ENCODE measurements around the gene FBLN2. TPM values are rescaled to one million over a fixed set of nuclear protein-coding genes. Genes with fewer than 3 reads are reported as not detected.

The FBLN2 gene
- total and polyA plus RNA-seq, 2 of the 4 experiments (the other 2 are of a cell fraction) = 11.8 to 60.8 TPM

DNA sequence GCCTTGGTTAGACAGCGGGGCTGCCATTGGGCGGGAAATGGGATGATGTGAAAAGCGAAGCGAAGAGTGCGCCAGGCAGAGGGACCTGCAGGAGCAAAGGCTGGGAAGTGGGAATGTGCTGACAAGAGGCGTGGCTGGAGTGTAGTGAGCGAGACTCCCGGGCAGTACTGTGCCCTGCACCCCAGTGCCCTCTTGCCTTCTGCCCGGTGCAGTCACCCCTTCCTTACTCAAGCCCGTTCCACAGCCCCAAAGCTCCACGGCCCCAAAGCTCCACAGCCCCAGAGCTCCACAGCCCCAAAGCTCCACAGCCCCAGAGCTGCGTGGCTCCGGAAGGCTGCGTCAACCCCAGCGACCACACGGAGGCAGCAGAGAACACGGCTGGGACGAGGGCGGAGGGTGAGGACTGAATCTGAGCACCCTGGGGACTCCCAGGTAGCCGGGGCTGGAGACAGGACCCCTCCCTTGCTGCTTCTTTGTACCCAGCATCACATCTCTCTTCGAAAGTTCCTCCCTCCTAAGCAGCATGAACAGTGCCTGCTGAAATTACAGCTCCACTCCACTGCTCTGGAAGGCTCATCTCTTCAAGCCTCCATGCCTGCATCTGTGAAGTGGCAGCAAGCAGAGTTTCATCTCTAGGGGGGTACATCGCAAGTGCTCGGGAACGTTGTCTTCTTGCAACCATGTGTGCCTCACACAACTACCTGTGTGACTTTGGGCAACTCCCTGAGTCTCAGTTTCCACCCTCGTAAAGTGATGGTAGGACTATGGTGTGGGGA lies 108.9 kb downstream of the FBLN2 start:
- Histone ChIP-seq H3K4me3 (ENCODE audit: insufficient read depth, low read depth, low read length) (no peak overlapping the region), H3K79me1 (ENCODE audit: low read depth in 1 of 2, low read length in 2 of 2) (no peaks in the 10 kb centered on the region), H2BK120ac (ENCODE audit: low read depth, low read length) (no peak overlapping the region), H3K23ac (ENCODE audit: low read depth, low read length) (no peak overlapping the region), H3K36me3 (ENCODE audit: control insufficient read depth, insufficient read depth, low read length) (no peaks in the 10 kb centered on the region), H3K14ac (replicated peaks; ENCODE audit: low read depth, low read length) (no peak overlapping the region), H3K4me2 (ENCODE audit: low read depth, low read length) (no peak overlapping the region; the same call in 1 of the 2 replicates), H4K5ac (ENCODE audit: low read depth, low read length) (no peak overlapping the region), H3K56ac (ENCODE audit: extremely low read depth, insufficient read depth, low read length) (no peak overlapping the region), H2AFZ (replicated peaks; ENCODE audit: low read length, poor library complexity) (peak overlapping the region; percentile 87), H2BK20ac (ENCODE audit: low read depth, low read length) (no peak overlapping the region), H3K18ac (ENCODE audit: low read depth, low read length) (no peak overlapping the region), H3K9me1 (ENCODE audit: insufficient read depth, low read length) (no peaks in the 10 kb centered on the region), H4K91ac (ENCODE audit: insufficient read depth, low read depth, low read length) (no peak overlapping the region), H3K9ac (ENCODE audit: low read depth, low read length) (no peak overlapping the region), H3K4me1 (ENCODE audit: control insufficient read depth, insufficient read depth, low read length) (no peaks in the 10 kb centered on the region), H2AK5ac (ENCODE audit: low read depth, low read length) (no peak overlapping the region), H4K8ac (ENCODE audit: low read depth in 2 of 2, low read length in 2 of 2) (no peak overlapping the region), H2AK9ac (replicated peaks; ENCODE audit: low read depth, low read length, poor library complexity) (peak overlapping the region; percentile 3), H3K9me3 (ENCODE audit: control insufficient read depth, insufficient read depth, low read length) (no peaks in the 10 kb centered on the region), H2BK5ac (ENCODE audit: low read depth, low read length, poor library complexity, severe bottlenecking) (no peak overlapping the region), H3K4ac (ENCODE audit: low read depth, low read length) (no peak overlapping the region), H4K20me1 (ENCODE audit: insufficient read depth, low read length) (no peaks in the 10 kb centered on the region), H2BK15ac (ENCODE audit: low read depth, low read length) (no peak overlapping the region), H3K27ac (ENCODE audit: insufficient read depth, low read length) (no peak overlapping the region), H3K27me3 (ENCODE audit: control insufficient read depth, insufficient read depth, low read length) (peaks cover 6% of the 10 kb centered on the region; the same call in 1 of the 2 replicates)
- DNase-seq (peak; percentile 22), ATAC-seq (ENCODE audit: low read depth) (peak; percentile 96)
- WGBS, 2 experiments (ENCODE audit: extremely low coverage in 2 of 2, insufficient read length in 1 of 2) = 9% methylated on average over 12 of the region's 25 CpGs; no CpG with 5 or more reads in 1 of the 2 experiments
- intact Hi-C loops (cut with micrococcal nuclease) (loop anchor here (5.0 kb wide), 4 partner anchors 464 to 1264 kb away; partner anchors contain the start of gene CHCHD4), in situ Hi-C loops (cut with MboI; ENCODE audit: low sequenced_read_pairs) (no loop called here), dilution Hi-C loops (cut with HindIII; ENCODE audit: low sequenced_read_pairs, unreplicated experiment) (no loop called here)
- BruUV-seq (replicated peaks) = no TSS peak
- CTCF ChIA-PET = interaction anchor here (0.7 to 2.1 kb wide), 7 partner anchors 9 to 566 kb away, joined by 3 to 8 read pairs (median 4); partner anchors contain the start of genes CHCHD4 and TMEM43
- TF ChIP-seq RAD21 (IDR thresholded peaks at IDR 0.05; ENCODE audit: low read length) (peak; percentile 66), MXI1 (IDR thresholded peaks at IDR 0.05; ENCODE audit: borderline replicate concordance, low read depth, low read length) (no peak), CEBPB (IDR thresholded peaks at IDR 0.05; ENCODE audit: low read depth, low read length) (no peak), RCOR1 (IDR thresholded peaks at IDR 0.05; ENCODE audit: insufficient replicate concordance, low read length) (no peak), SMC3 (IDR thresholded peaks at IDR 0.05; ENCODE audit: low read depth, low read length) (peak; percentile 58), FOS (IDR thresholded peaks at IDR 0.05; ENCODE audit: low read depth, low read length) (no peak)
- TF ChIP-seq, protein P1, sequence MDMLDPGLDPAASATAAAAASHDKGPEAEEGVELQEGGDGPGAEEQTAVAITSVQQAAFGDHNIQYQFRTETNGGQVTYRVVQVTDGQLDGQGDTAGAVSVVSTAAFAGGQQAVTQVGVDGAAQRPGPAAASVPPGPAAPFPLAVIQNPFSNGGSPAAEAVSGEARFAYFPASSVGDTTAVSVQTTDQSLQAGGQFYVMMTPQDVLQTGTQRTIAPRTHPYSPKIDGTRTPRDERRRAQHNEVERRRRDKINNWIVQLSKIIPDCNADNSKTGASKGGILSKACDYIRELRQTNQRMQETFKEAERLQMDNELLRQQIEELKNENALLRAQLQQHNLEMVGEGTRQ (IDR thresholded peaks at IDR 0.05; ENCODE audit: low read depth, low read length) = no peak
- TF ChIP-seq, protein P2, sequence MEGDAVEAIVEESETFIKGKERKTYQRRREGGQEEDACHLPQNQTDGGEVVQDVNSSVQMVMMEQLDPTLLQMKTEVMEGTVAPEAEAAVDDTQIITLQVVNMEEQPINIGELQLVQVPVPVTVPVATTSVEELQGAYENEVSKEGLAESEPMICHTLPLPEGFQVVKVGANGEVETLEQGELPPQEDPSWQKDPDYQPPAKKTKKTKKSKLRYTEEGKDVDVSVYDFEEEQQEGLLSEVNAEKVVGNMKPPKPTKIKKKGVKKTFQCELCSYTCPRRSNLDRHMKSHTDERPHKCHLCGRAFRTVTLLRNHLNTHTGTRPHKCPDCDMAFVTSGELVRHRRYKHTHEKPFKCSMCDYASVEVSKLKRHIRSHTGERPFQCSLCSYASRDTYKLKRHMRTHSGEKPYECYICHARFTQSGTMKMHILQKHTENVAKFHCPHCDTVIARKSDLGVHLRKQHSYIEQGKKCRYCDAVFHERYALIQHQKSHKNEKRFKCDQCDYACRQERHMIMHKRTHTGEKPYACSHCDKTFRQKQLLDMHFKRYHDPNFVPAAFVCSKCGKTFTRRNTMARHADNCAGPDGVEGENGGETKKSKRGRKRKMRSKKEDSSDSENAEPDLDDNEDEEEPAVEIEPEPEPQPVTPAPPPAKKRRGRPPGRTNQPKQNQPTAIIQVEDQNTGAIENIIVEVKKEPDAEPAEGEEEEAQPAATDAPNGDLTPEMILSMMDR (conservative IDR thresholded peaks at IDR 0.05; ENCODE audit: low read depth, low read length) = peak; percentile 75
- POLR2A ChIA-PET (ENCODE audit: unreplicated experiment) = no interaction called here

Measured in IMR-90 (cell line).